Kidney (tissue), 14 donors: ENCODE measurements around the gene TGM1. TPM values are rescaled to one million over a fixed set of nuclear protein-coding genes. Genes with fewer than 3 reads are reported as not detected.
A peak's percentile ranks its signal among the peaks of the same experiment; 100 is the strongest.

Experiments used
- DNase-seq, 5 donors: peaks; one replicate each; pipeline ENCODE4 v3.0.0-alpha.2; 2013 to 2020
- FAIRE-seq: peaks from 2 replicates; lab custom pipeline; 2012; peaks lifted over from hg19 to GRCh38; lab: Jason Lieb, UNC
- H3K27ac ChIP-seq, 2 donors: one replicate each; pipeline ENCODE4 v1.7.0; 2013; ENCODE audit warnings: low read depth in 2 of 2, low read length in 2 of 2, inconsistent platforms in 1 of 2
- H3K27me3 ChIP-seq: one replicate; pipeline ENCODE4 v1.7.1; 2013; ENCODE audit warnings: low read length, inconsistent platforms; ENCODE audit not compliant: control insufficient read depth, insufficient read depth
- H3K36me3 ChIP-seq, 3 donors: one replicate each; pipeline versions ENCODE4 v1.7.0 to v1.7.1; 2013; ENCODE audit warnings: low read length in 3 of 3, control low read depth in 1 of 3, inconsistent platforms in 1 of 3; ENCODE audit not compliant: insufficient read depth in 3 of 3, control insufficient read depth in 2 of 3
- H3K4me1 ChIP-seq, 3 donors: one replicate each; pipeline versions ENCODE4 v1.7.0 to v1.7.1; 2013; ENCODE audit warnings: low read length in 3 of 3, inconsistent platforms in 1 of 3, low read depth in 1 of 3; ENCODE audit not compliant: control insufficient read depth in 2 of 3, insufficient read depth in 2 of 3
- H3K4me3 ChIP-seq, 3 donors: one replicate each; pipeline versions ENCODE4 v1.7.0 to v1.8.1; 2013; ENCODE audit warnings: low read length in 3 of 3, control low read depth in 1 of 3, inconsistent platforms in 1 of 3
- H3K9ac ChIP-seq, 3 donors: one replicate each; pipeline versions ENCODE4 v1.7.0 to v1.7.1; 2013; ENCODE audit warnings: low read length in 3 of 3, control low read depth in 1 of 3, inconsistent platforms in 1 of 3
- H3K9me3 ChIP-seq, 3 donors: one replicate each; pipeline versions ENCODE4 v1.7.0 to v1.7.1; 2013; ENCODE audit warnings: low read length in 3 of 3, control low read depth in 1 of 3, inconsistent platforms in 1 of 3; ENCODE audit not compliant: control insufficient read depth in 2 of 3, insufficient read depth in 1 of 3
- CTCF ChIP-seq: IDR thresholded peaks from 3 replicates; pipeline ENCODE4 v1.5.1; 2012; ENCODE audit warnings: mild to moderate bottlenecking, moderate library complexity, borderline replicate concordance; ENCODE audit not compliant: insufficient read depth; ENCODE audit errors: extremely low read depth
- intact Hi-C: fragments of 100-400 bp; cut with DNase I; formaldehyde crosslinking; loops from one replicate; pipeline ENCODE4 v1.11.1; 2022
- polyA plus RNA-seq: library from polyadenylated mRNA; stranded (reverse); fragments of 350-450 nt; fragmentation: Illumina TruSeq; extraction: RNeasy Lipid Tissue Mini Kit (QIAGEN cat#74804); gene quantifications from one replicate; pipeline ENCODE4 v1.2.3, GENCODE V29; 2014; ENCODE audit warnings: low read depth, low replicate concordance; ENCODE audit not compliant: insufficient read depth
- total RNA-seq: library from RNA; stranded (reverse); fragmentation: NEBNext Ultra II Directional; extraction: Animal tissue kit (Norgen Biotek cat#: 25700); gene quantifications from one replicate; pipeline ENCODE4 v1.2.1, GENCODE V29; 2021
- donor health status: control.
- donor health status: control.
- donor health status: control.
- donor health status: control.
- donor health status: control.
- donor health status: DM: yes; HTN: yes; CAD: no.
- donor health status: Normal renal cell carcinoma (clear cell type).

TGM1 gene
- total and polyA plus RNA-seq, 2 donors from 2014 or later: 4.5 to 13.1 TPM

GRCh38 chr14:24231263-24232120 is 31.5 kb downstream of the TGM1 start:
- H3K27ac ChIP-seq: peak overlapping the region; percentile 26 to 89
- peaks cover 6 to 9% (median 6%) of the 10 kb centered on the region in 3 donors for H3K36me3 ChIP-seq
- H3K27me3 ChIP-seq: no peaks in the 10 kb centered on the region
- DNase-seq (no peak), FAIRE-seq (no peak)
- intact Hi-C loops: no loop called here
- H3K9ac ChIP-seq: peak overlapping the region; percentile 63 to 96 (median 94)
- no peaks in the 10 kb centered on the region for H3K9me3 ChIP-seq
- TF ChIP-seq CTCF: no peak
- H3K4me3 ChIP-seq: peak overlapping the region; percentile 86 to 96 (median 96)
- H3K4me1 ChIP-seq: peaks cover 0 to 25% (median 13%) of the 10 kb centered on the region in 3 donors

GRCh38 chr14:24228902-24229301 is 34.1 kb downstream of the TGM1 start:
- FAIRE-seq (no peak), DNase-seq (no peak)
- H3K9me3 ChIP-seq: no peaks in the 10 kb centered on the region
- intact Hi-C loops: no loop called here
- peaks cover 0 to 18% (median 13%) of the 10 kb centered on the region in 3 donors for H3K4me1 ChIP-seq
- H3K27me3 ChIP-seq: no peaks in the 10 kb centered on the region
- H3K27ac ChIP-seq: no peak overlapping the region
- no peak overlapping the region for H3K9ac ChIP-seq
- no peak for TF ChIP-seq CTCF
- no peak overlapping the region for H3K4me3 ChIP-seq
- no peaks in the 10 kb centered on the region for H3K36me3 ChIP-seq

GRCh38 chr14:24226473-24226872 is 36.5 kb downstream of the TGM1 start:
- Histone ChIP-seq H3K27me3 (no peaks in the 10 kb centered on the region), H3K36me3 (no peaks in the 10 kb centered on the region), H3K27ac (no peak overlapping the region), H3K4me1 (peaks cover 0 to 5% (median 4%) of the 10 kb centered on the region in 3 donors), H3K4me3 (no peak overlapping the region), H3K9me3 (no peaks in the 10 kb centered on the region), H3K9ac (no peak overlapping the region)
- TF ChIP-seq CTCF: no peak
- intact Hi-C loops: no loop called here
- FAIRE-seq (no peak), DNase-seq (no peak)
